GM23338 (cell line): ENCODE results near the gene SLITRK6. TPM values are rescaled to one million over a fixed set of nuclear protein-coding genes. Genes with fewer than 3 reads are reported as not detected.

Source experiments
- ATAC-seq: fragments of 200-7000 bp; cut with Tn5 transposase; 3 replicates; pipeline ENCODE4 v1.9.1; 2020
- DNase-seq: peaks from one replicate; pipeline ENCODE4 v3.0.0-alpha.2; 2015; ENCODE audit warnings: low spot score
- H2AFZ ChIP-seq: fragments of 200-600 bp; sonication (generic); 2 replicates; pipeline ENCODE4 v1.8.0; 2016; ENCODE audit warnings: antibody characterized with exemption, mild to moderate bottlenecking, moderate library complexity
- H3F3A ChIP-seq: fragments of 200-600 bp; sonication (generic); replicated peaks from 2 replicates; pipeline ENCODE4 v1.8.0; 2017; ENCODE audit warnings: antibody characterized with exemption, mixed run types, low read depth
- H3K27ac ChIP-seq: fragments of 200-600 bp; sonication (generic); 2 replicates; pipeline ENCODE4 v1.6.1; 2016; ENCODE audit warnings: low read depth
- H3K27me3 ChIP-seq: fragments of 200-600 bp; sonication (generic); 2 replicates; pipeline ENCODE4 v1.8.0; 2016; ENCODE audit warnings: mild to moderate bottlenecking, mixed run types, moderate library complexity; ENCODE audit not compliant: insufficient read depth
- H3K36me3 ChIP-seq: fragments of 200-600 bp; sonication (generic); 2 replicates; pipeline ENCODE4 v1.8.0; 2016; ENCODE audit warnings: mild to moderate bottlenecking; ENCODE audit not compliant: insufficient read depth
- H3K4me1 ChIP-seq: fragments of 200-600 bp; sonication (generic); 2 replicates; pipeline ENCODE4 v1.8.0; 2016; ENCODE audit warnings: mild to moderate bottlenecking, moderate library complexity; ENCODE audit not compliant: insufficient read depth
- H3K4me2 ChIP-seq: fragments of 200-600 bp; sonication (generic); 2 replicates; pipeline ENCODE4 v1.7.1; 2017; ENCODE audit warnings: mixed run types
- H3K4me3 ChIP-seq: fragments of 200-600 bp; sonication (generic); 2 replicates; pipeline ENCODE4 v1.6.1; 2016; ENCODE audit warnings: mixed run types
- H3K79me2 ChIP-seq: fragments of 200-600 bp; sonication (generic); replicated peaks from 2 replicates; pipeline ENCODE4 v1.8.0; 2017; ENCODE audit warnings: mild to moderate bottlenecking; ENCODE audit not compliant: insufficient read depth
- H3K9me2 ChIP-seq: fragments of 200-600 bp; sonication (generic); 2 replicates; pipeline ENCODE4 v1.8.0; 2017; ENCODE audit not compliant: insufficient read depth
- H4K20me1 ChIP-seq: fragments of 200-600 bp; sonication (generic); replicated peaks from 2 replicates; pipeline ENCODE4 v1.8.0; 2017; ENCODE audit warnings: mild to moderate bottlenecking; ENCODE audit not compliant: insufficient read depth
- H3K27ac Mint-ChIP-seq: 2 replicates; pipeline ENCODE4 v1.8.0; 2020; ENCODE audit warnings: inconsistent platforms, mild to moderate bottlenecking, moderate library complexity, mixed read lengths
- H3K27me3 Mint-ChIP-seq: 3 replicates; pipeline ENCODE4 v1.8.0; 2022; ENCODE audit warnings: low read depth, mild to moderate bottlenecking, moderate library complexity, mixed read lengths, inconsistent platforms; ENCODE audit not compliant: insufficient read depth, poor library complexity
- H3K36me3 Mint-ChIP-seq: 3 replicates; pipeline ENCODE4 v1.8.0; 2021; ENCODE audit warnings: low read depth, mild to moderate bottlenecking, inconsistent platforms, moderate library complexity, mixed read lengths
- H3K4me1 Mint-ChIP-seq: 3 replicates; pipeline ENCODE4 v1.8.0; 2020; ENCODE audit warnings: mild to moderate bottlenecking, inconsistent platforms, mixed read lengths
- H3K4me3 Mint-ChIP-seq: 3 replicates; pipeline ENCODE4 v1.8.0; 2021; ENCODE audit warnings: moderate library complexity, mild to moderate bottlenecking, inconsistent platforms, mixed read lengths
- H3K9me3 Mint-ChIP-seq: 3 replicates; pipeline ENCODE4 v1.8.0; 2020; ENCODE audit warnings: moderate library complexity, mild to moderate bottlenecking, inconsistent platforms, mixed read lengths
- EZH2 ChIP-seq: fragments of 200-600 bp; sonication (generic); IDR thresholded peaks from one replicate; pipeline ENCODE4 v1.8.0; 2017; ENCODE audit warnings: antibody characterized with exemption, mild to moderate bottlenecking, low read depth; ENCODE audit not compliant: unreplicated experiment
- EZH2phosphoT487 ChIP-seq: fragments of 200-600 bp; sonication (generic); IDR thresholded peaks from one replicate; pipeline ENCODE4 v1.8.1; 2018; ENCODE audit warnings: antibody characterized with exemption; ENCODE audit not compliant: unreplicated experiment
- JUNB ChIP-seq: IDR thresholded peaks from one replicate; pipeline ENCODE4 v1.6.1; 2016; ENCODE audit warnings: antibody characterized with exemption; ENCODE audit not compliant: unreplicated experiment
- POLR2AphosphoS5 ChIP-seq: IDR thresholded peaks from 2 replicates; pipeline ENCODE4 v1.6.1; 2016; ENCODE audit warnings: antibody characterized with exemption, low read depth
- STAT1 ChIP-seq: IDR thresholded peaks from one replicate; pipeline ENCODE4 v1.6.1; 2016; ENCODE audit warnings: antibody characterized with exemption; ENCODE audit not compliant: unreplicated experiment
- polyA plus RNA-seq: library from polyadenylated mRNA; unstranded; fragments of >200 nt; fragmentation: Nextera tagmentation; extraction: Ambion mirVana; gene quantifications from 2 replicates; pipeline ENCODE4 v1.2.1, GENCODE V29; 2016
- total RNA-seq: library from RNA; depleted of rRNA; stranded (reverse); fragments of >200 nt; shearing (Covaris generic); gene quantifications from 2 replicates; pipeline ENCODE4 v1.2.3, GENCODE V29; 2014
- TF ChIP-seq, protein P1 (sequence below): fragments of 250-450 bp; sonication (Bioruptor Pico); IDR thresholded peaks from 2 replicates; pipeline ENCODE4 v1.5.0; 2020; ENCODE audit warnings: mild to moderate bottlenecking, moderate library complexity
- TF ChIP-seq, protein P2 (sequence below): IDR thresholded peaks from one replicate; pipeline ENCODE4 v1.6.1; 2018; ENCODE audit warnings: antibody characterized with exemption; ENCODE audit not compliant: unreplicated experiment
- TF ChIP-seq, protein P3 (sequence below): IDR thresholded peaks from 2 replicates; pipeline ENCODE4 v1.6.1; 2016; ENCODE audit warnings: antibody characterized with exemption

The SLITRK6 gene
- total and polyA plus RNA-seq, 2 experiments from 2014 or later, result 0.45 to 1.0 TPM

DNA sequence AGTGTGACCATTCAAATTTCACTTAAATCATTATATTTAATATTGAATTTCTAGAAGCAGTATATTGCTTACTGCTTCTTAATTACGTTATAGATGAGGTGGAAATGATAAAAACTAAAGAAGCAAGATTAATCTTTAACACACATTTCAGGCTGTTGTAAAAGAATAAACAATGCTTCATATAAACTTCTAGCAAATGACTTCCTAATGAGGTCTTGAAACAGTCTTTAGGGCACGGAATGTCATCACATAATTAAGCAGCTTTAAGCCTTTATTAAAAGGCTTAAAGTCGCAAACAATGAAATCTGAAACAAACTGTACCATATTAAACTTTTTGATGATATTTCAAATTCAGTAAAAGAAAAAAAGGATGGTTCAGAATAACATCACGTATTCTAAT is 1.9 kb downstream of the SLITRK6 start:
- ATAC-seq (no peak), DNase-seq (no peak)
- Histone ChIP-seq H3K4me3 (no peak overlapping the region), H3K36me3 (no peaks in the 10 kb centered on the region), H3K79me2 (no peaks in the 10 kb centered on the region), H3K4me2 (no peak overlapping the region), H4K20me1 (no peaks in the 10 kb centered on the region), H2AFZ (no peak overlapping the region), H3K27me3 (no peaks in the 10 kb centered on the region), H3F3A (no peaks in the 10 kb centered on the region), H3K27ac (no peak overlapping the region), H3K4me1 (peaks cover 25% of the 10 kb centered on the region), H3K9me2 (0 out of 2 replicates have a peak, but pooled peaks cover 5% of the 10 kb centered on the region)
- Mint-ChIP-seq H3K27ac (no peak overlapping the region), H3K36me3 (no peaks in the 10 kb centered on the region), H3K4me3 (no peak overlapping the region), H3K27me3 (no peaks in the 10 kb centered on the region), H3K9me3 (no peaks in the 10 kb centered on the region), H3K4me1 (peaks cover 30% of the 10 kb centered on the region)
- TF ChIP-seq JUNB (no peak), EZH2phosphoT487 (no peak), EZH2 (no peak), STAT1 (no peak), POLR2AphosphoS5 (no peak)
- TF ChIP-seq, protein P1, sequence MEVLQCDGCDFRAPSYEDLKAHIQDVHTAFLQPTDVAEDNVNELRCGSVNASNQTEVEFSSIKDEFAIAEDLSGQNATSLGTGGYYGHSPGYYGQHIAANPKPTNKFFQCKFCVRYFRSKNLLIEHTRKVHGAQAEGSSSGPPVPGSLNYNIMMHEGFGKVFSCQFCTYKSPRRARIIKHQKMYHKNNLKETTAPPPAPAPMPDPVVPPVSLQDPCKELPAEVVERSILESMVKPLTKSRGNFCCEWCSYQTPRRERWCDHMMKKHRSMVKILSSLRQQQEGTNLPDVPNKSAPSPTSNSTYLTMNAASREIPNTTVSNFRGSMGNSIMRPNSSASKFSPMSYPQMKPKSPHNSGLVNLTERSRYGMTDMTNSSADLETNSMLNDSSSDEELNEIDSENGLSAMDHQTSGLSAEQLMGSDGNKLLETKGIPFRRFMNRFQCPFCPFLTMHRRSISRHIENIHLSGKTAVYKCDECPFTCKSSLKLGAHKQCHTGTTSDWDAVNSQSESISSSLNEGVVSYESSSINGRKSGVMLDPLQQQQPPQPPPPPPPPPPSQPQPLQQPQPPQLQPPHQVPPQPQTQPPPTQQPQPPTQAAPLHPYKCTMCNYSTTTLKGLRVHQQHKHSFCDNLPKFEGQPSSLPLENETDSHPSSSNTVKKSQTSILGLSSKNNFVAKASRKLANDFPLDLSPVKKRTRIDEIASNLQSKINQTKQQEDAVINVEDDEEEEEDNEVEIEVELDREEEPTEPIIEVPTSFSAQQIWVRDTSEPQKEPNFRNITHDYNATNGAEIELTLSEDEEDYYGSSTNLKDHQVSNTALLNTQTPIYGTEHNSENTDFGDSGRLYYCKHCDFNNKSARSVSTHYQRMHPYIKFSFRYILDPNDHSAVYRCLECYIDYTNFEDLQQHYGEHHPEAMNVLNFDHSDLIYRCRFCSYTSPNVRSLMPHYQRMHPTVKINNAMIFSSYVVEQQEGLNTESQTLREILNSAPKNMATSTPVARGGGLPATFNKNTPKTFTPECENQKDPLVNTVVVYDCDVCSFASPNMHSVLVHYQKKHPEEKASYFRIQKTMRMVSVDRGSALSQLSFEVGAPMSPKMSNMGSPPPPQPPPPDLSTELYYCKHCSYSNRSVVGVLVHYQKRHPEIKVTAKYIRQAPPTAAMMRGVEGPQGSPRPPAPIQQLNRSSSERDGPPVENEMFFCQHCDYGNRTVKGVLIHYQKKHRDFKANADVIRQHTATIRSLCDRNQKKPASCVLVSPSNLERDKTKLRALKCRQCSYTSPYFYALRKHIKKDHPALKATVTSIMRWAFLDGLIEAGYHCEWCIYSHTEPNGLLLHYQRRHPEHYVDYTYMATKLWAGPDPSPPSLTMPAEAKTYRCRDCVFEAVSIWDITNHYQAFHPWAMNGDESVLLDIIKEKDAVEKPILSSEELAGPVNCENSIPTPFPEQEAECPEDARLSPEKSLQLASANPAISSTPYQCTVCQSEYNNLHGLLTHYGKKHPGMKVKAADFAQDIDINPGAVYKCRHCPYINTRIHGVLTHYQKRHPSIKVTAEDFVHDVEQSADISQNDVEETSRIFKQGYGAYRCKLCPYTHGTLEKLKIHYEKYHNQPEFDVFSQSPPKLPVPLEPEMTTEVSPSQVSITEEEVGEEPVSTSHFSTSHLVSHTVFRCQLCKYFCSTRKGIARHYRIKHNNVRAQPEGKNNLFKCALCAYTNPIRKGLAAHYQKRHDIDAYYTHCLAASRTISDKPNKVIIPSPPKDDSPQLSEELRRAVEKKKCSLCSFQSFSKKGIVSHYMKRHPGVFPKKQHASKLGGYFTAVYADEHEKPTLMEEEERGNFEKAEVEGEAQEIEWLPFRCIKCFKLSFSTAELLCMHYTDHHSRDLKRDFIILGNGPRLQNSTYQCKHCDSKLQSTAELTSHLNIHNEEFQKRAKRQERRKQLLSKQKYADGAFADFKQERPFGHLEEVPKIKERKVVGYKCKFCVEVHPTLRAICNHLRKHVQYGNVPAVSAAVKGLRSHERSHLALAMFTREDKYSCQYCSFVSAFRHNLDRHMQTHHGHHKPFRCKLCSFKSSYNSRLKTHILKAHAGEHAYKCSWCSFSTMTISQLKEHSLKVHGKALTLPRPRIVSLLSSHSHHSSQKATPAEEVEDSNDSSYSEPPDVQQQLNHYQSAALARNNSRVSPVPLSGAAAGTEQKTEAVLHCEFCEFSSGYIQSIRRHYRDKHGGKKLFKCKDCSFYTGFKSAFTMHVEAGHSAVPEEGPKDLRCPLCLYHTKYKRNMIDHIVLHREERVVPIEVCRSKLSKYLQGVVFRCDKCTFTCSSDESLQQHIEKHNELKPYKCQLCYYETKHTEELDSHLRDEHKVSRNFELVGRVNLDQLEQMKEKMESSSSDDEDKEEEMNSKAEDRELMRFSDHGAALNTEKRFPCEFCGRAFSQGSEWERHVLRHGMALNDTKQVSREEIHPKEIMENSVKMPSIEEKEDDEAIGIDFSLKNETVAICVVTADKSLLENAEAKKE (CRISPR knock-in tag), result no peak
- TF ChIP-seq, protein P2, sequence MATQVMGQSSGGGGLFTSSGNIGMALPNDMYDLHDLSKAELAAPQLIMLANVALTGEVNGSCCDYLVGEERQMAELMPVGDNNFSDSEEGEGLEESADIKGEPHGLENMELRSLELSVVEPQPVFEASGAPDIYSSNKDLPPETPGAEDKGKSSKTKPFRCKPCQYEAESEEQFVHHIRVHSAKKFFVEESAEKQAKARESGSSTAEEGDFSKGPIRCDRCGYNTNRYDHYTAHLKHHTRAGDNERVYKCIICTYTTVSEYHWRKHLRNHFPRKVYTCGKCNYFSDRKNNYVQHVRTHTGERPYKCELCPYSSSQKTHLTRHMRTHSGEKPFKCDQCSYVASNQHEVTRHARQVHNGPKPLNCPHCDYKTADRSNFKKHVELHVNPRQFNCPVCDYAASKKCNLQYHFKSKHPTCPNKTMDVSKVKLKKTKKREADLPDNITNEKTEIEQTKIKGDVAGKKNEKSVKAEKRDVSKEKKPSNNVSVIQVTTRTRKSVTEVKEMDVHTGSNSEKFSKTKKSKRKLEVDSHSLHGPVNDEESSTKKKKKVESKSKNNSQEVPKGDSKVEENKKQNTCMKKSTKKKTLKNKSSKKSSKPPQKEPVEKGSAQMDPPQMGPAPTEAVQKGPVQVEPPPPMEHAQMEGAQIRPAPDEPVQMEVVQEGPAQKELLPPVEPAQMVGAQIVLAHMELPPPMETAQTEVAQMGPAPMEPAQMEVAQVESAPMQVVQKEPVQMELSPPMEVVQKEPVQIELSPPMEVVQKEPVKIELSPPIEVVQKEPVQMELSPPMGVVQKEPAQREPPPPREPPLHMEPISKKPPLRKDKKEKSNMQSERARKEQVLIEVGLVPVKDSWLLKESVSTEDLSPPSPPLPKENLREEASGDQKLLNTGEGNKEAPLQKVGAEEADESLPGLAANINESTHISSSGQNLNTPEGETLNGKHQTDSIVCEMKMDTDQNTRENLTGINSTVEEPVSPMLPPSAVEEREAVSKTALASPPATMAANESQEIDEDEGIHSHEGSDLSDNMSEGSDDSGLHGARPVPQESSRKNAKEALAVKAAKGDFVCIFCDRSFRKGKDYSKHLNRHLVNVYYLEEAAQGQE, result no peak
- TF ChIP-seq, protein P3, sequence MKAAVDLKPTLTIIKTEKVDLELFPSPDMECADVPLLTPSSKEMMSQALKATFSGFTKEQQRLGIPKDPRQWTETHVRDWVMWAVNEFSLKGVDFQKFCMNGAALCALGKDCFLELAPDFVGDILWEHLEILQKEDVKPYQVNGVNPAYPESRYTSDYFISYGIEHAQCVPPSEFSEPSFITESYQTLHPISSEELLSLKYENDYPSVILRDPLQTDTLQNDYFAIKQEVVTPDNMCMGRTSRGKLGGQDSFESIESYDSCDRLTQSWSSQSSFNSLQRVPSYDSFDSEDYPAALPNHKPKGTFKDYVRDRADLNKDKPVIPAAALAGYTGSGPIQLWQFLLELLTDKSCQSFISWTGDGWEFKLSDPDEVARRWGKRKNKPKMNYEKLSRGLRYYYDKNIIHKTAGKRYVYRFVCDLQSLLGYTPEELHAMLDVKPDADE, result no peak
